SH-SY5Y (cell line): ENCODE measurements around the gene INTS4.

Experiments used
- GATA2 ChIP-seq: IDR thresholded peaks from 2 replicates; pipeline ENCODE4 v1.6.1; 2011; ENCODE audit warnings: mild to moderate bottlenecking, low read depth, low read length
- GATA3 ChIP-seq: IDR thresholded peaks from 2 replicates; pipeline ENCODE4 v1.6.1; 2011; ENCODE audit warnings: low read depth, mild to moderate bottlenecking, low read length, moderate library complexity

Gene INTS4

DNA sequence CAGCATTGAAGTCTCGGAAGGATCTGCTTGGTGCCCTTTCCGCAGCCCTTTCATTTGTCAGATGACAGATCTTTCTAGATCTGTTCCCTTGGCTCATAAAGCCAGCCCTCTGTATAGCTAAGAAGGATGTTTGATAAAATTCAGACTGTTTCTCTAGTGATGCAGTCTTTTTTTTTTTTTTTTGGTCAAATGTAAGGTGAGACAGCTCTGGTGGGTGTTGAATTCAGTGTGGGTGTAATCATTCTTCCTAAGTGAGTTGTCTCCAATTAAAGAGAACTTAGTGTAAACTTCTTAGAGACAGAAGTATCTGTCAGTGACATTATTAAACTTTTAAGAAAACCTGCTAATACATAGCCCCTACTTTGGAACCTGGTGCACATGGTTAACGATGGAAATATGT is 120.3 kb downstream of the INTS4 start:
- TF ChIP-seq GATA2, result no peak
- no peak for TF ChIP-seq GATA3

DNA sequence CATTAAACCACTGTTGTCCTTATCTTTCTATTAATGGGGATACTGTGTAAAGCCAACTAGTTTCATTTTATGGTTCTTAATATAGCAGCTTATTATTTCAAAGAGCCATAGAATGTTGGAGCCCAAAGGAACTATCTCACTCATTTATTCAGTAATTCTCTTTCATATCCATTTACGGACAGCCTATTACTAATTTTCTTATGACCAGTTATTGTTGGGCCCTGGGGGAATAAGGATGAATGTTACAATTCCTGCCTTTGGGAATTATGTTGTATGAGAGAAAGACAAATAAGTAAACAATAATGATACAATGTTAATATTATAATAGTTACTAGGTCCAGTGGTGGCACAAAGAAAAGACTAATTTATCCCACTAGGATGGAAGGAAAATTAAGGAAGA is 121.1 kb downstream of the INTS4 start:
- TF ChIP-seq GATA3 (no peak), GATA2 (no peak)

DNA sequence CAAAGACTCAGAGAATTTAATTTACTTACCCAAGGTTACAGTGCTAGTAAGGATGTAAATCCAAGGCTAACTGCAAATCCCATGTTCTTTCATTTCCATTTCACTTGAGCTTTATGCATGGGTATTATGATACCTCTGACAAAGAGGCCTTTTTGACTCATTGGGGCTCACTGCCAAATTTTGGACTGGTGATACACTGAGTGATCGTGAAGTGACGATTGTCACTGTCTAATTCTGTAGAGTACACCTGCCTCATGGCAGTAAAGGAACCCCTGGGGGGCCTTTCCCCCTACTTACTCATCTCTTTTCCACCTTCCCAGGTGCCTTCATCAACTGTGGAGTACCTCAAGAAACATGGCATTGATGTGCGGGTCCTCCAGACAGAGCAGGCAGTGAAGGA is 122.6 kb downstream of the INTS4 start:
- TF ChIP-seq GATA3 (no peak), GATA2 (no peak)

DNA sequence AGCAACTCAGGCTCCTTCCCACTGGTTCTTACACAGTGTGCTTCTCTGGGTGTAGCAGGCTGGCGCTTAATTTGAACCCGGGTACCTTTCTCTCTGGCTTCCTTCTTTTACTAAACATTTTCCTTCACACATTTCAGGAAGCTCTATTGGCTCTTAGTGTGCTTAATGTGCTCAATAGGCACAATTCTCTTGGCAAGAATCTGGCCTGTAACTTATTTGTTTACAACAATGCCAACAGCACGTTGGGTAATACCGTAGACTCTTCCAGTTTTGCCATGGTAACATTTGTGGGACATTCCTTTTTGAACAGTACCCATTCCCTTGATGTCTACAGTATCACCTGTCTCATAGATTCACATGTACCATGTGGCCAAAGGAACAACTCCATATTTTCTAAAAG is 125.7 kb downstream of the INTS4 start:
- TF ChIP-seq GATA3 (no peak), GATA2 (no peak)

DNA sequence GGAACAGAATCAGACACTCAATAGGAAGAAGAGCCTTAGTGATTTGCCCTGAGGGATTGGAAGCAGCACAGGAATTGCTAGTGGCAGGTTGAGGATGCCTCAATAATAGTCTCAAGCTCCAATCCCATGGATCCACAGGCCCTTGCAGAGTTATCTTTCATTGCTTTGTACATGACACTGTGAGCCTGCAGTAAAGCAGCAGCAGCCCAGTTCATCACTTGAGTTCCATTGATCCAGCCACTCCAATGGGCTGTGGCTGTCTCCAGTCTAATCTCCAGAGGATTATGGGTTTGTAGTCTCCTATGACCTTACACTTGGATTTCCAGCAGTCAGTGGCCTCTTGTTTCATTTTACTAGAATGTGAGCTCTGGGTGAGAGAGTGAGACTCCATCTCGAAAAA is 128.1 kb downstream of the INTS4 start:
- TF ChIP-seq GATA3 (no peak), GATA2 (no peak)

DNA sequence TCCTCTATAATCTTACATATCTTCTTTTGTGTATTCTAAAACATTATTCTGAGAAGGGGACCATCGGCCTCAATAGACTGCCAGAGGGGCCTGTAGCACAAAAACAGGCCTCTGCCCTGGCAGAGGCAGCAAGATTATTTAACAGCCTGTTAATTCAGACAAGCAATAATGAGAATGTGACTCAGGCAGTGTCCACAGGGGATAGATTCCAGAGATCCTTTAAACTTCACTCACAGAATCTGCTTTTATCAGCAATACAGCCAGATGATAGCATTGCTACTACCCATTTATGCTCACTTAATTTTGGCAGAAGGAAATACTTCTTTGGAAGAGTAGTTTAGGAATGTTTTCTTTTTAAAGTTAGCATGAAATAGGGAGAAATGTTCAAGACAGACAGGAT is 128.7 kb downstream of the INTS4 start:
- TF ChIP-seq GATA3, result no peak
- peak; percentile 27; the same call in 1 of the 2 replicates for TF ChIP-seq GATA2

DNA sequence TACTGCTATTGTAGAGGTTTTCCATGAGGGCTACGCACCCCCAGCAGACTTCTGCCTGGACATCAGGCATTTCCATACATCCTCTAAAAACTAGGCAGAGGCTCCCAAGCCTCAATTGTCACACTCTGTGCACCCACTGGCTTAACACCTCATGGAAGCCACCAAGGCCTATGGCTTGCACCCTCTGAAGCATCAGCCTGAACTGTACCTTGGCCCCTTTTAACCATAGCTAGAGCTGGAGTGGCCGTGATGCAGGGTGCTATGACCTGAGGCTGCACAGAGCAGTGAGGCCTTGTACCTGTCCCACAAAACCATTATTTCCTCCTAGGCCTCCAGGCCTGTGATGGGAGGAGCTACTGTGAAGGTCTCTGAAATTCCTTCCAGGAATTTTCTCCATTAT is 139.6 kb downstream of the INTS4 start:
- TF ChIP-seq GATA2, result no peak
- TF ChIP-seq GATA3, result no peak

DNA sequence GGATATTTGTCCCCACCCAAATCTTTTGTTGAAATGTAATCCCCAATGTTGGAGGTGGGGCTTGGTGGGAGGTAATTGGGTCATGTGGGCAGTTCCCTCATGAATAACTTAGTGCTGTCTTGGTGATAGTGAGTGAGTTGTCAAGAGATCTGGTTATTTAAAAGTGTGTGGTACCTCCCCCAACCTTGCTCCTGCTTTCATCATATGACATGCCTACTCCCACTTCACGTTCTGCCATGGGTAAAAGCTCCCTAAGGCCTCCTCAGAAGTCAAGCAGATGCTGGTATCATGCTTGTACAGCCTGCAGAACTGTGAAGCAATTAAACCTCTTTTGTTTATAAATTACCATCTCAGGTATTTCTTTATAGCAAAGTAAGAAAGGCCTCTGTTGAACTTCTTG is 143.0 kb downstream of the INTS4 start:
- TF ChIP-seq GATA2 (no peak), GATA3 (no peak)

DNA sequence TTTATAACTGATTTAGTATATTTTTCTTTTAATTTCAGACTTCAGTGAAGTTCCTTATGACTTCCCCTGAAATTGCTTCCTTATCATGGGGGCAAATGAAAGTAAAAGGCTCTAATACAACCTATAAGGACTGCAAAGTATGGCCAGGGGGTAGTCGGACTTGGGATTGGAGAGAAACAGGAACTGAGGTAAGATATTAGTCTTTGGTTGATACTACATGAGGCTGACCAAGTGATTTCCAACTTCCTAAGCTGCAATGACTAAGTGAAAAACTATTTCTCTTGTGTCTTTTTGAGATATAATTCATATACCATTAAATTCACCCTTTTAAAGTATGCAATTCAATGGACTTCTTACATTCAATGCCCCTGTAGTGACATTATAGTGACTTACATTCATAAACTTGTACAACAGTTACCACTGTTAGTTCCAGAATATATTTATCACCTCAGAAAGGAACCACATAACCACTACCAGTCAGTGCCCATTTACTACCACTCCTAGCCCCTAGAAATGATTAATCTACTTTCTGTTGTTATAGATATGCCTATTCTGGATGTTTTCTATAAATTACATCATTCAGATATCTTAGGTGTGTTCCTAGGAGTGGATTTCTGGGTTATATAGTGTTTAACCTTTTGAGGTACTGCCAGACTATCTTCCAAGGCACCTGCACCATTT is 151.9 kb downstream of the INTS4 start:
- TF ChIP-seq GATA2, result no peak
- TF ChIP-seq GATA3, result no peak

DNA sequence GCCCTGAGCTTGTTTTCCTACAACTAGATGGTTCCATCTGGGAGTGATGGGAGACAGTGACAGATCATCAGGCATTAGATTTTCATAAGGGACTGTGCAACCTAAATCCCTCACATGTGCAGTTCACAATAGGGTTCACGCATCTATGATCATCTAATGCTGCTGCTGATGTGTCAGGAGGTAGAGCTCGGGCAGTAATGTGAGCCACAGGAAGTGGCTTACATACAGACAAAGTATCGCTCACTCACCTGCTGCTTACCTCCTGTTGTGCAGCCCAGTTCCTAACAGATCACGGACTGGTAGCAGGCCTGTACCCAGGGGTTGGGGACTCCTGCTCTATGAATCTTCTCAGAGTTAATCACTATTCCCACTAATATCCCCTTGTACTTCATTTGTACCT is 161.2 kb downstream of the INTS4 start:
- TF ChIP-seq GATA3 (no peak), GATA2 (no peak)

DNA sequence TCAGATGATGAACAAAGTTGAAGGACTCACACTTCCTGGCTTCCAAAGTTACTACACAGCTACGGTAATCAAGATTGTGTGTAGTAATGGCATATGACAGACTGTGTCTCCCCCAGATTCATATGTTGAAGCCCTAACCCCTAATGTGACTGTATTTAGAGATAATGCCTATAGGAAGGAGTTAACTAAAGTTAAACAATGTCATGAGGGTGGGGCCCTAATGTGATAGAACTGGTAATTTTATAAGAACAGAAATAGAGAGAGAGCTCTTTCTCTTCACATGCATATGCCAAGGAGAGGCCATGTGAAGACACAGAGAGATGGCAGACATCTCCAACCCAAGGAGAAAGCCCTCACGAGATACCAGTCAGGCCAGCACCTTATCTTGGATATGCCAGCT is 165.5 kb downstream of the INTS4 start:
- TF ChIP-seq GATA2 (no peak), GATA3 (no peak)
